Superior temporal gyrus (tissue), 1 donor: Measurements from ENCODE around the gene PON2.

Experiments used
- DNase-seq: peaks from one replicate; pipeline ENCODE4 v3.0.0-alpha.2; 2016; ENCODE audit errors: extremely low spot score

The PON2 gene

DNA sequence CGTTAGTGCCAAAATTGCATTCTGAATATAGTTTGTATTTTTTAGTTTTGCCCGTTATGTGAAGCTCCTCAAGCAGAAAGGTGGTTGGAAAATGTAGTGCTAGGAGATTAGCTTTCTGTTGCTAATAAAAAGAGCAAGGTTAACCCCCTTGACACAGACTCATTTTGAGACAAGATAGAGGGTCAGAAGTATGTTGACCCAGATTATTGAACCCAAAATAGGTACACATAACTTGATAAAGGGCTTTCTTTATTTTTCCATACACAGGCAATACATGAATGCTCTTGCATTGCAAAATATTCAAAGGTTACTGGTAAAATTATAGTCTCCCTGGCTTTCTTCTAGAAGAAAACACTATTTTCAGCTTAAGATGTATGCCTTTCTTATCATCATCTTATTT is 10.0 kb upstream of the PON2 start:
- DNase-seq, result no peak

DNA sequence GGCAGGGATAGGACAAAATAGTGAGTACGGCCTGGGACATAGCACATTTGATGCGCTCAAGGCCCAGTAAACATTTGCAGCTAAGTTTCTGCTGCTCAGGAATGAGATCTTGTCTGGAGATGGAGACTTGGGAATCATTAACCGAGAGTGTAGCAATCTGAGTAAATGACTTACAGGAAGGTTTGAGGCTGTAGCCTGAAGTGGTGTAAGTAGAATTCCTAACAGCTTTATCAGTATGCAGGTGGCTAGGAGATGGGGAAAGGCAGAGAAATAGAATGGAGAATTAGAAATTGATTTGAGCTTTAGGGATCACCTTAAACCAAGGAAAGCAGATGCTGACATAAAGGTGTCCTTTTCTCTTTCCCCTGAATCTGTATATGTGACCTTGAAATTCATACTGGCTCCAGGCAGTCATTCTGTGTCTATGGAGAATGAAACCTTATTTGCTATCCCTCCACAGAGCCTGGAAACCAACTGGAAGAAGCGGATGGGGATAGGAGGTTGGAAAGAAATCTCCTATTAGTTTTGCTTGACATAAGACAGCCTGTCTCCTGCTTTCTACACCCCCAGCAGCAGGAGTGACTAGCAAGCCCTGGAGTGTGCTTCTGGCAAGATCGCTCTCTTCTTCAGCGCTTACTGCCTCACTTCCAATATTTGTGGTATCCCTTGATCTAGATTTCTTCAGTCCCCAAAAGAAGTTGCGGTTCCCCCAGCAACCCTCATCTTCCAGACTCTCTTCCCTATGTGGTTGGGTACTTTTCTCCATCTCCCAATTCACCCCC is 6.4 kb upstream of the PON2 start:
- DNase-seq, result no peak

DNA sequence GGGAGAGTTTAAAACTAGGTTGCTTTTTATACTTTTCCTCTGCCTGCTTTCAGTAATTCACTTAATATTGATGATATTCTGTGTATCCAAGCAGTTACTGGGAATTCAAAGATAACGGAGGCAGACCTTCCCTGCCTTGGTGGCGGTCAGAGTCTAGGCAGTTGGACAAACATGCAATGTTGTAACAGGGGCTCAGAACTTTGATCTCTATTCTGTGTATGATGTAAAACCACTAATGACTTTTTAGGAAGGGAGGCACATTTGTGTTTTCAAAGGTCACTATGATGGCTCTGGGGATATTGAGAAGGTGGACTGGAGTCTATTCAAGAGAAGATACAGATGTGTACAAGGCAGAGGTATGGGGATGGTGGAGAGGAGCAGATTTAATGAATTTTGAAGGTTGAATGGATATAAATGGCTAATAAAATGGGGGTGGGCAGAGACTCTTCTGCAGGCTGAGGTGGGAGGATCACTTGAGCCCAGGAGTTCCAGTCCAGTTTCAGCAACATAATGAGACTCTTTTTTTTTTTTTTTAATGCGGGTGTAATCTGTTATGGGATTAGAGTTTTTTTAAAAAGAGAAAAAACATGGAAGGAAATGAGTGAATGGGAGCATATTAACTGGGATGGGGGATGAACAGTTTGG is 5.7 kb upstream of the PON2 start:
- DNase-seq, result no peak

- no peak for DNase-seq
Measured at GRCh38 chr7:95436407-95436806, 1.6 kb upstream of the PON2 start.

- DNase-seq, result no peak
Measured at GRCh38 chr7:95435422-95435780, 573 bp upstream of the PON2 start.

DNA sequence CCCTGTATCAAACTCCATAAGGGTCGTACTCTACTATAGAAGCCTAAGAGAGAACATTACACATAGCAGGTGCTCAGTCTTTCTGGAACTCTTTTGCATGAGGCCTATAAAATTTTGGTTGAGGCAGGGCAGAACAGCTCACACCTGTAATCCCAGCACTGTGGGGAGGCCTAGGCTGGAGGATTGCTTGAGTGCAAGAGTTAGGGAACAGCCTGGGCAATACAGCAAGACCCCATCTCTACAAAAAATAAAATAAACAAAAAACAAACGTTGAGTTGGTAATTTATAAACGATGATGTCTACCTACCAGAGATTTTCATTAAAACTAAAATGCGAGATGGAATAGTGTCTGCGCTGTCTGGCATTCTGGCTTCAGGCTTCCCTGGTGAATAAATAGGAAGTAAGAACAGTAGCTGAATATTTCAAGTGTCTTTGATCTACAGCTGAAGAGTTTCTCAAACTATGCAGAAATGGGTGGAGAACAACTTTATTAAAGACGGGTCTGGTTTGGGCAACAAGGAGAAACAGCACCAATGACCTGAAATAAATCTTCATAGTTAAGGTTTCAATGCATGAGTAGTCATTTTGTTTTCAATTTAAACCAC is 774 bp downstream of the PON2 start:
- no peak for DNase-seq

GRCh38 chr7:95433129-95433528 is 1.7 kb downstream of the PON2 start:
- DNase-seq, result no peak

- no peak for DNase-seq
Measured at GRCh38 chr7:95432606-95433005, 2.2 kb downstream of the PON2 start.

DNA sequence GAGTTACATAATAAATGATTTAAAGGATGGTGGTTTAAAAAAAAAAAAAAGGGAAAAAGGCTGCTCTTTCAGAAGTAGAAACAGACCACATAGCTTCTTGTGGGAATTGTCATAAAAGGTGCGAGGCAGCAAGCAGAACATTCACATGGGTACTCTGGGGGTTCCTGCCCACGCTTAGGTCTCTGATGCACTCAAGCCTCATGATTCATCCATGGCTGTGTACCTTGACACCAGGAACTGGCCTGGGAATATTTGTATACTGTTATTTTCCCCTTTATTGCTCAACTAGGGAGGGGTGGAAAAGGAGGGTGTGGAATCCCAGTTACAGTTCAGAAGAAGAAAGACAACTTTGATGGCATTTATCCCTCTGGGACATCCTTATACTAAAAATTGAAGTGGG is 4.0 kb downstream of the PON2 start:
- DNase-seq, result no peak

GRCh38 chr7:95429241-95429990 is 5.4 kb downstream of the PON2 start:
- no peak for DNase-seq

DNA sequence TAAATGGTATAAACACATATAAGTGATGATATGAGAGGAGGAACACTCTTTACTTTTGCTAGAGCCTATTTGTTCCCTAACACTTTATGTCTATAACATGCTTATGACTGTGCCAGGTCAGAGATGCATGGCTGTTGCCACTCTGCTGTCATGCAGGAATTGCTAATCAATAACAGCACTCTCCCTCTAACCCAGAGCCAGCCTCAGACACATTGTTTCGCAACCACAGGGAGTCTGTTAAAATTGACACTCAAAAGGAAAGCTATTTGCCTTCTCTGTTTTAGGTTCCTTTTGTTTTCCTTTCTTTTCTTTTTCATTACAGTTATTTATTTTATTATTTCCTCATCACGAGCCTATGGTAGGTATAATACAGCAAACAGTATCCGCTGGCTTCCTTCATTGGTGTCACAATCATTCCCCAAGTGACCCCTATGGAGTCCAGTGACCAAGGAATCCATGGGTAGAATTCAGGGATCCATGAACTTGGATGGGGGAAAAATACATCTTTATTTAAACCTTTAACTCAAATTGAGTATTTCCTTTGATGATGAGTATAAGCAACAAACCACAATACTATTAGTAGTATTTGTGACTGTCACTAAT is 6.8 kb downstream of the PON2 start:
- no peak for DNase-seq

DNA sequence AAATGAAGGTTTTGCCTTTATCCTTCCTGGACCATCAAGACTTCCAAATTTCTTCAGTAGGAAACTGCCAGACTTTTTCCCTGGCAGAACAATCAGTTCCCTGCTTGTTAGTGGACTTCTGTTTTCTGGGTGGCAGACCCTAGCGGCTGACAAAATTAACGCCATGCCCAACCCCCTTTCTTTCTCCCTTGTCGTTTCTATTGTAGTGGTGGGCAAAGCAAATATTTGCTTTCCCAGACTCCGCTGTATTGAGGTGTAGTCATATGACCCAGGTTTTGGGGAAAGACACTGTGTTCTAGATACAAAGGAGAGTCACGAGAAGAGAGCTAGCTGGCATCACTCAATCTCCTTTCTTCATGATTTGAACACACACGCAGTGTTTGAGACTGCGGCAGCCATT is 7.7 kb downstream of the PON2 start:
- peak; percentile 66 for DNase-seq

- no peak for DNase-seq
Measured at GRCh38 chr7:95425694-95426093, 9.1 kb downstream of the PON2 start.

DNA sequence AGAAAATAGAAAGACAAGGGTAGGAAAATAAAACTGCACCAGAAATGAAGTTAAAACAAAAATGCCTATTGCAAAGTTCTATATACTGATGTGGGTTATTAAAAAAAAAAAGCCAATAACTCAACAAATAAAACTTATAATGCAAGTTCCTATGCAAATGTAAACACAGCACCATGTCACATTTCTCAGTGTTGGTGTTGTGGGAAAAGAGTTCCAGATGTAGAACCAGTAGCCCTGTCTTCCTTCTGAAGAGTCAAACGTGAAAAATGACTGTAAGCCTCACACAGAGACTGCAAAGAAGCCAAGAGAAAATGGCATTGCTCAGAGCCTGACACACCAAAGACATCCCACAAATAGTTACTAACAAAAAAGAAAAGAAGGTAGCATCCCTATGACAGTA is 10.1 kb downstream of the PON2 start:
- no peak for DNase-seq

GRCh38 chr7:95421847-95422444 is 12.9 kb downstream of the PON2 start:
- DNase-seq, result no peak

DNA sequence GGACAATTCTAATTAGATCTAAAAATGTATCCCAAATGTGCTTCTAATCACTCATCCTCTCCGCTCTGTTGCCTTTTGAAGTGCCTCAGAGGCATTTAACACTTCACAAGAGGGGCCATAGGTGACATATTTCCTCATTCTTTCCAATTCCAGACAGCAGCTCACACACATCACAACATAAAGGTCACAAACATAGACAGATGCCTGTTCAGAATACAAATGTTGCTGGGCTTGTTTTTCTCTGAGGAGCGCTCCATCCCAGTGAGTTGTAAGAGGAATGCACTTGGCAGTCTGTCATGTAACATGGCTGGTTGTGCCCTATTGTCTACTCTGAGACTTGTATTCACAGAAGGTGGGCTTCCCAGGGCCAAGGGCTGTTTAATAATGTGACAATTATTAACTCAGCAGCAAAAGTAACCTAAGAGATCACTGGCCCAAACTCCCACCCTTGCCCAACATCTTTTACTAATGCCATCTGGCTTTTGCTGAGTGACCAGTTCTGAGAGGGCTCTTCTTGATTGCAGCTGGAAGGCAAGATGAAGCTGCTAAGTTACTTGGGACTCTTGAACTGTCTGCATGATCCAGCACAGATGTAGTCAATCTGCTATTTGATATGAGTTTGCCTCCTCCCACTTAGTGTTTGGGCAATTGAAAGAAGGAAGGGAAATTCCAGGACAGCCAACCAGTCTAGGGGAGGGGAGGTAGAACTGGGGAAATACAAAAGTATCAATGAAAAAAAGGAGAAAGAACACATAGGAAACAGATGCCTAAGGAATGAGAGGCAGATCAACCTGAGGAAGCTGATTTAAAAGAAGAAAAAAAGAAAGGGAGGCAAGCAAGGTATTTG is 13.6 kb downstream of the PON2 start:
- peak; percentile 80 for DNase-seq

GRCh38 chr7:95412075-95412474 is 22.8 kb downstream of the PON2 start:
- DNase-seq, result no peak

DNA sequence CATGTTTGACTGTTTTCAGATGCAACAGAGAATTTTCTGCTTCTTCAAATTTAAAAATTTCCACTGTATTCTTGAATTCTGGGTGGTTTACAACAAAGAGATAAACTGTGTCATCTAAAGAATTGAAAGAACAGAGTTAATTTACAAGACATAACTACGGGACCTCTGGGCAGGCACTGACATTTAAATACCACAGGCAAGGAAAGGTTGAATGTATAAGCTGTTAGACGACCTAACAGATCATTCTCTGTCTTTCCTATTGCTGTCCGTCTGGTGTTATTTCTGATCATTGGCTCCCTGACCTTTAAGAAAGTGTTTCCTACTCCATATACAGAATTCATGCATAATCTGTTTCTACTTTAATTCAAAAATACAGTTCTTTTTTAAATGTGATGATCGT is 23.2 kb downstream of the PON2 start:
- no peak for DNase-seq

- DNase-seq, result no peak
Measured at GRCh38 chr7:95411036-95411435, 23.8 kb downstream of the PON2 start.

DNA sequence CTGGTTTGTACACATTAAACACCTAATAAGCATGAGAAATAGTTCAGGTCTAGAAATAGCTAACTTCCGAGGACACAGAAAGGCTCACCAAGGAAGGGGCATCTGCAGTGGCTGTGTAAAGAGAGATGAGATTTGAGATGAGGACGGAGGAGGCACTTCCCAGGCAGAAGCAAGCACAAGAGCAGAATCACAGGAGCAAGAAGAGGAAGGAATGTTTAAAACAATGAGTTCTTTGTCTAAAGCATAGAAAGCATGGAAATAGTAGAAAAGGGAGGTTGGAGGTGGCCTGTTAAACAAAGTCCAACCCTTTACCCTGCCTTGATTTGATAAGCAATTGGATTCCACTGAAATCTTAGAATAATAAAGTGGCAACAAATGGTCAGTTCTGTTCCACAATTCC is 27.1 kb downstream of the PON2 start:
- DNase-seq, result no peak

DNA sequence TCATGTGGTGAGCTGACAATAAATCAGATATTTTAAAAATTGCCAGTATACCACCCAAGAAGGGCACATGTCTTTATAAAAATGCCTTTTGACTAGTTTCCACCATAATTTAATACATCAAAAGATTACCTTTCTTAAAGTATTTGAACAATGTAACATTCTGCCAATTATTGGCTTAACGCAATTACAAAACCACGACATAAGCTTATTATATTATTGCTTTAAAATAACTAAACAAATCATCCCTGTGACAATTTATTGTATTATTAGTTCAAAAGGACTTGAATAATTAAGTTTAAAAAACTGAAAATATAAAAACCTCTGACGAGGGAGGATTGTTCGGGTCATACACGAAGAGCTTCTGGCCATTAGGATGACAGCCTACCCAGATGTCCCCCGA is 29.0 kb downstream of the PON2 start:
- no peak for DNase-seq
